Sigmoid colon (tissue), 4 donors: ENCODE measurements around the gene PAIP2B.

Experiments used
- CTCF ChIP-seq, 4 experiments: fragments of 450-650 bp in 3 of 4; fragments of 200-600 bp in 1 of 4; IDR thresholded peaks; one replicate each; pipeline ENCODE4 v1.5.1; 2016 to 2019; ENCODE audit warnings: antibody characterized with exemption in 4 of 4, mild to moderate bottlenecking in 3 of 4, moderate library complexity in 2 of 4
- POLR2A ChIP-seq, 2 donors: fragments of 450-650 bp; IDR thresholded peaks; one replicate each; pipeline ENCODE4 v1.6.1; 2016; ENCODE audit warnings: antibody characterized with exemption in 2 of 2, mild to moderate bottlenecking in 2 of 2, moderate library complexity in 2 of 2
- POLR2AphosphoS5 ChIP-seq, 4 donors: sonication (generic); formaldehyde crosslinking; IDR thresholded peaks; one replicate each; pipeline ENCODE4 v1.6.1; 2017; ENCODE audit warnings: antibody characterized with exemption in 4 of 4

DNA sequence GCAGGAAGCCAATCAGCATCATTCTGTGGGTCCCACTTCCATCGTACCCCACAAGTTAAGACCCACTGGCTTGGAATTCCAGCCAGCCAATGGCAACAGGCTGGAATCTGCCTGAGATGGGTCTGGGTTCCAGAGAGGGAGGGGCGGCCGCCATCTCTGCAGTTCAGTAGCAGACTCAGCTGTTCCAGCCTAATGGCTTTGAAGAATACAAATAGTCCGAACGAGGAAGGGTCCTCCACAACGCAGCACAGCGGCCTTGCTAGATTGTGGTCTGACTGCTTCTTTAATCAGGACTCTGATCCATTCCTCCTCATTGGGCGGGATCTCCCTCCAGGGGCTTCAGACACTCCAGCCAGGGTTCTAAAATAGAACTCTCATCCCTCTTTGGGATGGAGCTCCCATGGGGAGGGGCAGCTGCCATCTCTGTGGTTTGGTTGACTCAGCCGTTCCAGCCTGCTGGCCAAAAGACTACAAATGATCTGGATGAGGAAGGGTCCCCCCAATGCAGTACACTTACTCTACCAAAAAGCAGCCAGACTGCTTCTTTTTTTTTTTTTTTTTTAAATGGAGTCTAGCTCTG lies 42.7 kb upstream of the PAIP2B start:
- TF ChIP-seq POLR2A (IDR thresholded peaks at IDR 0.05), result no peak
- TF ChIP-seq CTCF (IDR thresholded peaks at IDR 0.05), result no peak
- no peak for TF ChIP-seq POLR2AphosphoS5 (IDR thresholded peaks at IDR 0.05)
